MCF 10A (cell line): ENCODE results near the gene KRTAP4-9. TPM values are rescaled to one million over a fixed set of nuclear protein-coding genes. Genes with fewer than 3 reads are reported as not detected.
"Not testable (repeated sequence)": the region's sequence is repeated elsewhere in the genome, so short reads cannot be mapped to it uniquely, and the experiment has no call there.

Experiments used
- Bru-seq: library from RNA; stranded (reverse); fragments of 400-500 nt; gene quantifications from one replicate; lab custom pipeline; 2021; lab: Mats Ljungman, UMichigan
- BruChase-seq, 2 experiments: library from RNA; stranded (reverse); fragments of 400-500 nt; gene quantifications; one replicate each; lab custom pipeline; 2021; lab: Mats Ljungman, UMichigan
- BruUV-seq: library from RNA; stranded (reverse); fragments of 400-500 nt; replicated peaks from 2 replicates; lab custom pipeline; 2021; lab: Mats Ljungman, UMichigan
- CTCF ChIA-PET: fragments of 300-600 bp; sonication (Branson Sonifier 250); formaldehyde crosslinking; extraction: SDS; loops from one replicate; lab custom pipeline; 2021; ENCODE audit warnings: antibody characterized with exemption, inconsistent platforms; lab: Yijun Ruan, JAX
- POLR2A ChIA-PET: fragments of 300-600, 350-650 bp; sonication (Branson Sonifier 250); formaldehyde crosslinking; extraction: SDS; loops from one replicate; lab custom pipeline; 2020; ENCODE audit warnings: antibody characterized with exemption, inconsistent platforms; lab: Yijun Ruan, JAX
- DNase-seq: peaks from one replicate; pipeline ENCODE4 v3.0.0-alpha.2; 2018; ENCODE audit not compliant: unreplicated experiment
- H3K27ac Mint-ChIP-seq: one replicate; pipeline ENCODE4 v1.8.0; 2022; ENCODE audit warnings: mild to moderate bottlenecking, low read depth, mixed read lengths; ENCODE audit not compliant: unreplicated experiment
- H3K27me3 Mint-ChIP-seq: one replicate; pipeline ENCODE4 v1.8.0; 2022; ENCODE audit warnings: mixed read lengths; ENCODE audit not compliant: insufficient read depth, unreplicated experiment
- H3K36me3 Mint-ChIP-seq: one replicate; pipeline ENCODE4 v1.8.0; 2022; ENCODE audit warnings: mild to moderate bottlenecking, moderate library complexity, mixed read lengths; ENCODE audit not compliant: insufficient read depth, unreplicated experiment
- H3K4me1 Mint-ChIP-seq: one replicate; pipeline ENCODE4 v1.8.0; 2022; ENCODE audit warnings: mixed read lengths; ENCODE audit not compliant: insufficient read depth, unreplicated experiment
- H3K4me3 Mint-ChIP-seq: one replicate; pipeline ENCODE4 v1.8.0; 2022; ENCODE audit warnings: mild to moderate bottlenecking, moderate library complexity, mixed read lengths; ENCODE audit not compliant: unreplicated experiment
- H3K9me3 Mint-ChIP-seq: one replicate; pipeline ENCODE4 v1.8.0; 2022; ENCODE audit warnings: mixed read lengths; ENCODE audit not compliant: unreplicated experiment
- intact Hi-C: fragments of 100-400 bp; cut with micrococcal nuclease; formaldehyde crosslinking; loops from 2 replicates; pipeline ENCODE4 v1.14.1; 2022
- long read RNA-seq: library from polyadenylated mRNA; stranded (forward); transcript quantifications from one replicate; pipeline ENCODE4 v2.0.0, GENCODE V29; 2022
- total RNA-seq: library from RNA; stranded (reverse); gene quantifications from 2 replicates; pipeline ENCODE4 v1.2.3, GENCODE V29; 2022
- TF ChIP-seq, protein P1 (sequence below): fragments of 200-600 bp; IDR thresholded peaks from one replicate; pipeline ENCODE4 v1.8.0; 2022; ENCODE audit warnings: antibody characterized with exemption, mild to moderate bottlenecking; ENCODE audit not compliant: unreplicated experiment

Gene KRTAP4-9
- total RNA-seq (not detected in 2 replicates), Bru-seq, nascent RNA (not detected), BruChase-seq, experiment 1, labeled RNA remaining after a 6-hour chase (not detected), BruChase-seq, experiment 2, labeled RNA remaining after a 2-hour chase (not detected)
- long read RNA-seq, result 0 reads

DNA sequence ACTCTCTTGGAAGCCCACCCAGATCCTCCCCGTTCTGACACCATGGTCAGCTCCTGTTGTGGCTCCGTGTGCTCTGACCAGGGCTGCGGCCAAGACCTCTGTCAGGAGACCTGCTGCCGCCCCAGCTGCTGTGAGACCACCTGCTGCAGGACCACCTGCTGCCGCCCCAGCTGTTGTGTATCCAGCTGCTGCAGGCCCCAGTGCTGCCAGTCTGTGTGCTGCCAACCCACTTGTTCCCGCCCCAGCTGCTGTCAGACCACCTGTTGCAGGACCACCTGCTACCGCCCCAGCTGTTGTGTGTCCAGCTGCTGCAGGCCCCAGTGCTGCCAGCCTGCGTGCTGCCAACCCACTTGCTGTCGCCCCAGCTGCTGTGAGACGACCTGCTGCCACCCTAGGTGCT is at the start of gene KRTAP4-9:
KRTAP4-9 (plus strand) TSS at position 43 of the 400 bp plus-strand sequence; CDS start at position 43, 0 bp downstream.
- H3K4me3 Mint-ChIP-seq, DNase-seq, BruUV-seq, H3K27me3 Mint-ChIP-seq, H3K27ac Mint-ChIP-seq, H3K4me1 Mint-ChIP-seq, CTCF ChIA-PET, H3K9me3 Mint-ChIP-seq, intact Hi-C loops, H3K36me3 Mint-ChIP-seq, POLR2A ChIA-PET: not testable (repeated sequence)

DNA sequence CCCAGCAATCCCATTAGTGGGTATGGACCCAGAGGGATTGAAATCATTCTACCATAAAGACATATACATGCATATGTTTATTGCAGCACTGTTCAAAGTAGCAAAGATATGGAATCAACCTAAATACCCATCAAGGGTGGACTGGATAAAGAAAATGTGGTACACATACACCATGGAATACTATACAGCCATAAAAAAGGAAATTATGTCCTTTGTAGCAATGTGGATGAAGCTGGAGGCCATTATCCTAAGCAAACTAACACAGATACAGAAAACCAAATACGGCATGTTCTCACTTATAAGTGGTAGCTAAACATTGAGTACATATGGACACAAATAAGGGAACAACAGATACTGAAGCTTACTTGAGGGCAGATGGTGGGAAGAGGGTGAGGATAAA is 47.6 kb upstream of the KRTAP4-9 start:
- intact Hi-C loops, result no loop called here
- no peaks in the 10 kb centered on the region for H3K9me3 Mint-ChIP-seq
- H3K27me3 Mint-ChIP-seq, result no peaks in the 10 kb centered on the region
- H3K27ac Mint-ChIP-seq, result no peak overlapping the region
- ChIA-PET CTCF (no interaction called here), POLR2A (no interaction called here)
- H3K4me3 Mint-ChIP-seq, result no peak overlapping the region
- no peak for DNase-seq
- no peaks in the 10 kb centered on the region for H3K36me3 Mint-ChIP-seq
- TF ChIP-seq, protein P1, sequence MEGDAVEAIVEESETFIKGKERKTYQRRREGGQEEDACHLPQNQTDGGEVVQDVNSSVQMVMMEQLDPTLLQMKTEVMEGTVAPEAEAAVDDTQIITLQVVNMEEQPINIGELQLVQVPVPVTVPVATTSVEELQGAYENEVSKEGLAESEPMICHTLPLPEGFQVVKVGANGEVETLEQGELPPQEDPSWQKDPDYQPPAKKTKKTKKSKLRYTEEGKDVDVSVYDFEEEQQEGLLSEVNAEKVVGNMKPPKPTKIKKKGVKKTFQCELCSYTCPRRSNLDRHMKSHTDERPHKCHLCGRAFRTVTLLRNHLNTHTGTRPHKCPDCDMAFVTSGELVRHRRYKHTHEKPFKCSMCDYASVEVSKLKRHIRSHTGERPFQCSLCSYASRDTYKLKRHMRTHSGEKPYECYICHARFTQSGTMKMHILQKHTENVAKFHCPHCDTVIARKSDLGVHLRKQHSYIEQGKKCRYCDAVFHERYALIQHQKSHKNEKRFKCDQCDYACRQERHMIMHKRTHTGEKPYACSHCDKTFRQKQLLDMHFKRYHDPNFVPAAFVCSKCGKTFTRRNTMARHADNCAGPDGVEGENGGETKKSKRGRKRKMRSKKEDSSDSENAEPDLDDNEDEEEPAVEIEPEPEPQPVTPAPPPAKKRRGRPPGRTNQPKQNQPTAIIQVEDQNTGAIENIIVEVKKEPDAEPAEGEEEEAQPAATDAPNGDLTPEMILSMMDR, result no peak
- peaks cover 25% of the 10 kb centered on the region for H3K4me1 Mint-ChIP-seq
- BruUV-seq, result no TSS peak

DNA sequence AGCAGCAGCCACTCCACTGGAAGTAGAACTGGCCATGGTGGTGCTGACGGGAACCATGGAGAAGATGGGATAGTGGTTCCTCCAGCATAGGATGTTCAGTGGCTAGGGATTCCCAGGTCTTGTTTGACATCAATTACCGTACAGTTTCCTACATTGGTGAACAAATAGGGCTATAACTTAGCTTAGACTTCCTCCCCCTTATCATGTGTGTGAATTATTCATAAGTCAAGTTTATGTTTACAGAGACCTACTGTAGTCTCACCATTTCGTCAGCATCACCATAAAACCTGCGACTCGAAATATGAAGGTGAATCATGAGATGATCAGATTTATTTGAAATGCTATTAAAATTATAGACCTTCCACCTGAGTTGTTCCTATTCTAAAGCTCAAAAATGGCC is 46.4 kb upstream of the KRTAP4-9 start:
- TF ChIP-seq, protein P1, result no peak
- peaks cover 25% of the 10 kb centered on the region for H3K4me1 Mint-ChIP-seq
- no peak for DNase-seq
- peak overlapping the region; percentile 21 for H3K27ac Mint-ChIP-seq
- H3K9me3 Mint-ChIP-seq, result no peaks in the 10 kb centered on the region
- H3K4me3 Mint-ChIP-seq, result no peak overlapping the region
- no peaks in the 10 kb centered on the region for H3K27me3 Mint-ChIP-seq
- POLR2A ChIA-PET, result interaction anchor here (0.7 kb wide), 2 partner anchors 207 to 484 kb away, joined by 3 to 4 read pairs; no protein-coding TSS in a partner anchor
- CTCF ChIA-PET, result interaction anchor here (0.6 to 0.8 kb wide), 3 partner anchors 149 to 568 kb away, joined by 3 read pairs; no protein-coding TSS in a partner anchor
- no TSS peak for BruUV-seq
- intact Hi-C loops, result no loop called here
- H3K36me3 Mint-ChIP-seq, result no peaks in the 10 kb centered on the region

DNA sequence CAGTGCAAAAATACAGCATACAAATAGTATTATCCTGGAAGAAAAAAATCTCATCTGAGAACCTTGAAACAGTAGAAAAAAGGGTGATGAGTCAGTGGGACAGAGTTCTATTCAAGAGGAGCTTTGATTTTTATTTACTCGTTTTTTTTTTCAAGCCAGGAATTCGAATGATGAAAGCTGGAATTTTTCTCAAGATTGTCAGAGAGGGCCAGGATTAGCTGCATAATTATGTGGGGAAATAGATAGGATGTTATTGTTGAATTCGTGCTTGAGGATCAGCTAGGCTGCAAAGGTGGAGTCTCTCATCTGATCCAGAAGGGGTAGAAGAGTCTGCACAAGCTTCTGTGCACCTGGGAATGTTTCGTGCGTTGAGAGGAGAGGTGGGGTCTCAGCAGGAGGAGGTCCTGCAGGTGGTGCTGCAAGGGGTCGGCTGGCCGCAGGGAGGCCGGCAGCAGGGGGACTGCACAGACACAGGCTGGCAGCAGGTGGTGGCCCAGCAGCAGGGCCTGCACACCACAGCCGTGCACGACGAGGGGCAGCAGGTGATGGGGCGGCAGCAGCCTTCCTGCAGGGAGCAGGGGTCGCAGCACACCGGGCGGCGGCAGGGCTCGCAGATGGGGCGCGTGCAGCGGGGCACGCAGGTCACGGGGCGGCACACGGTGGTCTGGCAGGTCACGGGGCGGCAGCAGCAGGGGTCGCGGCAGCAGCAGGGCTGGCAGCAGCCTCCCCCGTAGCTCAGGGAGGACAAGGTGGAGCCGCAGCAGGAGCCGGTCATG is 45.7 kb upstream of the KRTAP4-9 start:
- peak overlapping the region; percentile 21 for H3K27ac Mint-ChIP-seq
- intact Hi-C loops, result loop anchor here (10.0 kb wide), 1 partner anchor 145 kb away; no protein-coding TSS in a partner anchor
- not testable (repeated sequence) for BruUV-seq, H3K4me3 Mint-ChIP-seq, H3K9me3 Mint-ChIP-seq, H3K27me3 Mint-ChIP-seq, H3K36me3 Mint-ChIP-seq
- peak; percentile 51 for DNase-seq
- peaks cover 25% of the 10 kb centered on the region for H3K4me1 Mint-ChIP-seq
- POLR2A ChIA-PET, result interaction anchor here (0.7 to 1.5 kb wide), 3 partner anchors 15 to 484 kb away, joined by 3 to 4 read pairs (median 3); no protein-coding TSS in a partner anchor
- CTCF ChIA-PET, result interaction anchor here (0.6 to 0.8 kb wide), 3 partner anchors 150 to 569 kb away, joined by 3 read pairs; no protein-coding TSS in a partner anchor
